Measurements from ENCODE around the gene SUDS3. TPM values are rescaled to one million over a fixed set of nuclear protein-coding genes. Genes with fewer than 3 reads are reported as not detected.

Gene SUDS3
- total and polyA plus RNA-seq, 10 of the 15 experiments (the other 5 are each of a cell fraction or from before 2014, with no cell fraction given): 5.2 to 42.8 (median 21.7) TPM

- SMC1A ChIA-PET (ENCODE audit: uncharacterized antibody, unreplicated experiment): interaction anchor here (0.7 to 6.7 kb wide), 42 partner anchors 8 to 500 kb away, joined by 3 to 185 read pairs (median 6); partner anchors contain the start of gene PEBP1
- 86% methylated on average over 10 of the region's 10 CpGs for WGBS (ENCODE audit: insufficient coverage, insufficient replicate concordance, low lambda C conversion rate, missing lambda C conversion rate)
- FAIRE-seq: no peak
- H3K79me2 ChIP-seq (ENCODE audit: control insufficient read depth, insufficient read depth, low read length): peaks cover 45% of the 10 kb centered on the region
- no TSS peak for BruUV-seq (replicated peaks)
- H2AFZ ChIP-seq (ENCODE audit: control insufficient read depth, low read depth, low read length): peak overlapping the region; percentile 70; the same call in 1 of the 2 replicates
- H3K4me3 ChIP-seq: no peak overlapping the region; the same call in 1 of the 2 replicates
- H3K27ac ChIP-seq (ENCODE audit: control insufficient read depth, insufficient read depth): no peak overlapping the region
- no peak overlapping the region for H3K9ac ChIP-seq (ENCODE audit: control insufficient read depth, insufficient read depth, low read length)
- H3K36me3 ChIP-seq (ENCODE audit: control insufficient read depth in 2 of 2, insufficient read depth in 2 of 2, low read length in 1 of 2): no peaks in the 10 kb centered on the region; a peak in 1 of 4 replicates
- DNase-seq (ENCODE audit: low read depth, low spot score): no peak
- H3K4me1 ChIP-seq (ENCODE audit: control insufficient read depth, insufficient read depth, low read length): peaks cover 3% of the 10 kb centered on the region
- H3K9me3 ChIP-seq (replicated peaks; ENCODE audit: control insufficient read depth, insufficient read depth, low read length): no peaks in the 10 kb centered on the region
- POLR2A ChIA-PET: interaction anchor here (1.0 to 3.6 kb wide), 12 partner anchors 16 to 254 kb away, joined by 3 to 23 read pairs (median 4); partner anchors contain the start of gene PEBP1
- ATAC-seq: no peak
- H3K27me3 ChIP-seq (replicated peaks in 1 of 2; ENCODE audit: control insufficient read depth in 2 of 2, insufficient read depth in 2 of 2, low read length in 1 of 2): no peaks in the 10 kb centered on the region
- H4K20me1 ChIP-seq (ENCODE audit: control insufficient read depth, insufficient read depth): no peaks in the 10 kb centered on the region
- H3K4me2 ChIP-seq (ENCODE audit: control insufficient read depth, insufficient read depth): peak overlapping the region; percentile 68
- TF ChIP-seq MLLT1 (IDR thresholded peaks at IDR 0.05) (0 out of 2 replicates have a peak, but pooled peaks have one; percentile 18), IKZF2 (IDR thresholded peaks at IDR 0.05) (no peak)
- intact Hi-C loops (cut with micrococcal nuclease; ENCODE audit: unreplicated experiment) (loop anchor here (5.0 kb wide), 2 partner anchors 138 to 208 kb away; no protein-coding TSS in a partner anchor), in situ Hi-C loops (cut with MboI) (loop anchor here (25.0 kb wide), 1 partner anchor 1188 kb away; the partner anchor contains the start of gene FBXO21)
- RAD21 ChIA-PET (ENCODE audit: unreplicated experiment): interaction anchor here (0.7 to 6.6 kb wide), 30 partner anchors 11 to 501 kb away, joined by 3 to 166 read pairs (median 6); partner anchors contain the start of gene PEBP1
- CTCF ChIA-PET: interaction anchor here (0.6 to 6.3 kb wide), 53 partner anchors 7 to 500 kb away, joined by 3 to 277 read pairs (median 6); partner anchors contain the start of genes PEBP1 and WSB2
Observed at GRCh38 chr12:118375348-118375747, 1.0 kb upstream of the SUDS3 start.
